A549 (cell line): ENCODE measurements around the gene DIP2C.

ENCODE experiments used
- CHD2 ChIP-seq: fragments of 150-350 bp; IDR thresholded peaks from 2 replicates; pipeline ENCODE4 v1.6.1; 2014; ENCODE audit warnings: low read length; ENCODE audit not compliant: partially characterized antibody
- EP300 ChIP-seq, 2 experiments: fragments of >200 bp; sonication (Bioruptor Twin); formaldehyde crosslinking; IDR thresholded peaks; 2 replicates in 1 of 2; 3 replicates in 1 of 2; pipeline ENCODE4 v1.6.1; 2016 to 2017
- JUN ChIP-seq, 2 experiments: fragments of >200 bp; sonication (Bioruptor Twin); formaldehyde crosslinking; IDR thresholded peaks; 2 replicates in 1 of 2; 3 replicates in 1 of 2; pipeline ENCODE4 v1.6.1; 2016 to 2017
- MYC ChIP-seq: IDR thresholded peaks from 2 replicates; pipeline ENCODE4 v1.6.1; 2012; ENCODE audit warnings: mild to moderate bottlenecking, inconsistent platforms, low read length, improper control_type of control experiment, borderline replicate concordance
- PHF8 ChIP-seq: fragments of 200-600 bp; sonication (generic); IDR thresholded peaks from 2 replicates; pipeline ENCODE4 v1.6.1; 2016; ENCODE audit warnings: low read depth, mild to moderate bottlenecking, antibody characterized with exemption, moderate library complexity, borderline replicate concordance
- POLR2A ChIP-seq: IDR thresholded peaks from 2 replicates; pipeline ENCODE4 v1.6.1; 2012; ENCODE audit warnings: mild to moderate bottlenecking, low read length
- RAD21 ChIP-seq, 2 experiments: fragments of >200 bp in 1 of 2; sonication (Bioruptor Twin) in 1 of 2; formaldehyde crosslinking in 1 of 2; IDR thresholded peaks in 1 of 2; conservative IDR thresholded peaks in 1 of 2; 2 replicates in 1 of 2; 3 replicates in 1 of 2; pipeline ENCODE4 v1.6.1; 2012 to 2018; ENCODE audit warnings: inconsistent platforms in 1 of 2
- RNF2 ChIP-seq: fragments of 200-600 bp; sonication (generic); IDR thresholded peaks from 2 replicates; pipeline ENCODE4 v1.6.1; 2016; ENCODE audit warnings: low read depth, mild to moderate bottlenecking, antibody characterized with exemption, moderate library complexity, borderline replicate concordance
- TP53 ChIP-seq: fragments of 250-450 bp; sonication (Bioruptor Pico); IDR thresholded peaks from 2 replicates; pipeline ENCODE4 v1.5.0; 2021; ENCODE audit warnings: mild to moderate bottlenecking, moderate library complexity
- TF ChIP-seq, protein P1 (sequence below): fragments of >200 bp; sonication (Bioruptor Twin); formaldehyde crosslinking; IDR thresholded peaks from 3 replicates; pipeline ENCODE4 v1.5.1; 2016
- TF ChIP-seq, protein P2 (sequence below): IDR thresholded peaks from 2 replicates; pipeline ENCODE4 v1.6.1; 2012
- TF ChIP-seq, protein P3 (sequence below): IDR thresholded peaks from 2 replicates; pipeline ENCODE4 v1.6.1; 2012; ENCODE audit warnings: low read depth, borderline replicate concordance

DNA sequence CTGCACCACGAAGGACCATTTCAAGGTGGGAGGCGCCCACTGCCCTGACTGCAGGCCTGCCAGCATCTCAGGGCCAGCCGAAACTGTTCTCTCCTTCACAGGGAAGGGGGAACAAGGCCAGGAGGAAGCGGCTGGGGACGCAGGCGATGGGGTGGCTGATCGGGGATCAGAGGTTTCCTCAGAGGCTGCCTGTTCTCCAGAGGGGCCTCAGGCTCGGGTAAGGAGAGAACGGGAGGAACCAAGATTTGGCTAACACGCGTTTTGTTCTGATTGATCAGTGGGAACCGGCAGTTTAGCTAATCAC lies 87.9 kb downstream of the DIP2C start:
- TF ChIP-seq, protein P1, sequence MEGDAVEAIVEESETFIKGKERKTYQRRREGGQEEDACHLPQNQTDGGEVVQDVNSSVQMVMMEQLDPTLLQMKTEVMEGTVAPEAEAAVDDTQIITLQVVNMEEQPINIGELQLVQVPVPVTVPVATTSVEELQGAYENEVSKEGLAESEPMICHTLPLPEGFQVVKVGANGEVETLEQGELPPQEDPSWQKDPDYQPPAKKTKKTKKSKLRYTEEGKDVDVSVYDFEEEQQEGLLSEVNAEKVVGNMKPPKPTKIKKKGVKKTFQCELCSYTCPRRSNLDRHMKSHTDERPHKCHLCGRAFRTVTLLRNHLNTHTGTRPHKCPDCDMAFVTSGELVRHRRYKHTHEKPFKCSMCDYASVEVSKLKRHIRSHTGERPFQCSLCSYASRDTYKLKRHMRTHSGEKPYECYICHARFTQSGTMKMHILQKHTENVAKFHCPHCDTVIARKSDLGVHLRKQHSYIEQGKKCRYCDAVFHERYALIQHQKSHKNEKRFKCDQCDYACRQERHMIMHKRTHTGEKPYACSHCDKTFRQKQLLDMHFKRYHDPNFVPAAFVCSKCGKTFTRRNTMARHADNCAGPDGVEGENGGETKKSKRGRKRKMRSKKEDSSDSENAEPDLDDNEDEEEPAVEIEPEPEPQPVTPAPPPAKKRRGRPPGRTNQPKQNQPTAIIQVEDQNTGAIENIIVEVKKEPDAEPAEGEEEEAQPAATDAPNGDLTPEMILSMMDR: no peak
- TF ChIP-seq TP53 (CRISPR knock-in tag) (no peak), JUN (IDR thresholded peaks at IDR 0.05) (no peak), POLR2A (no peak), RNF2 (no peak), RAD21 (conservative IDR thresholded peaks at IDR 0.05 in 1 of 2, IDR thresholded peaks at IDR 0.05 in 1 of 2) (no peak), CHD2 (no peak), MYC (no peak), EP300 (IDR thresholded peaks at IDR 0.05) (no peak), PHF8 (no peak)
- TF ChIP-seq, protein P2, sequence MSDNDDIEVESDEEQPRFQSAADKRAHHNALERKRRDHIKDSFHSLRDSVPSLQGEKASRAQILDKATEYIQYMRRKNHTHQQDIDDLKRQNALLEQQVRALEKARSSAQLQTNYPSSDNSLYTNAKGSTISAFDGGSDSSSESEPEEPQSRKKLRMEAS: no peak
- TF ChIP-seq, protein P3, sequence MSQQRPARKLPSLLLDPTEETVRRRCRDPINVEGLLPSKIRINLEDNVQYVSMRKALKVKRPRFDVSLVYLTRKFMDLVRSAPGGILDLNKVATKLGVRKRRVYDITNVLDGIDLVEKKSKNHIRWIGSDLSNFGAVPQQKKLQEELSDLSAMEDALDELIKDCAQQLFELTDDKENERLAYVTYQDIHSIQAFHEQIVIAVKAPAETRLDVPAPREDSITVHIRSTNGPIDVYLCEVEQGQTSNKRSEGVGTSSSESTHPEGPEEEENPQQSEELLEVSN: no peak
